Uterus (tissue), 2 donors: ENCODE results near the gene CNOT9.

Experiments used
- POLR2A ChIP-seq, 2 donors: fragments of 450-650 bp; IDR thresholded peaks; one replicate each; pipeline ENCODE4 v1.6.1; 2016; ENCODE audit warnings: antibody characterized with exemption in 2 of 2, mild to moderate bottlenecking in 1 of 2, moderate library complexity in 1 of 2
- TF ChIP-seq, protein P1 (sequence below), 4 experiments: fragments of 200-600 bp in 2 of 4; fragments of 450-650 bp in 2 of 4; sonication (generic) in 2 of 4; IDR thresholded peaks; one replicate each; pipeline ENCODE4 v1.5.1; 2016 to 2019; ENCODE audit warnings: antibody characterized with exemption in 4 of 4, mild to moderate bottlenecking in 2 of 4, moderate library complexity in 1 of 4

DNA sequence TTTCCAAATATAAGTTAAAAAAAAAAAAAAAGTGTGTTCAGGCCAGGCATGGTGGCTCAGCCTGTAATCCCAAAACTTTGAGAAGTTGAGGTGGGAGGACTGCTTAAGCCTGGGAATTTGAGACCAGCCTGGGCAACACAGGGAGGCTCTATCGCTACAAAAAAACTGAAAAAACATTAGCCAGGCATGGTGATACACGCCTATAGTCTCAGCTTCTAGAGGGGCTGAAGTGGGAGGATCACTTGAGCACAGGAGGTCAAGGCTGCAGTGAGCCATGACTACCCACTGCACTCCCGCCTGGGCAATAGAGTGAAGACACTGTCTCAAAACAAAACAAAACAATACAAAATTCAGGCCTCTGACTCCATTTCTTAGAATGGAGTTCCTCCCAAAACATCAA lies 9.7 kb upstream of the CNOT9 start:
- TF ChIP-seq, protein P1, sequence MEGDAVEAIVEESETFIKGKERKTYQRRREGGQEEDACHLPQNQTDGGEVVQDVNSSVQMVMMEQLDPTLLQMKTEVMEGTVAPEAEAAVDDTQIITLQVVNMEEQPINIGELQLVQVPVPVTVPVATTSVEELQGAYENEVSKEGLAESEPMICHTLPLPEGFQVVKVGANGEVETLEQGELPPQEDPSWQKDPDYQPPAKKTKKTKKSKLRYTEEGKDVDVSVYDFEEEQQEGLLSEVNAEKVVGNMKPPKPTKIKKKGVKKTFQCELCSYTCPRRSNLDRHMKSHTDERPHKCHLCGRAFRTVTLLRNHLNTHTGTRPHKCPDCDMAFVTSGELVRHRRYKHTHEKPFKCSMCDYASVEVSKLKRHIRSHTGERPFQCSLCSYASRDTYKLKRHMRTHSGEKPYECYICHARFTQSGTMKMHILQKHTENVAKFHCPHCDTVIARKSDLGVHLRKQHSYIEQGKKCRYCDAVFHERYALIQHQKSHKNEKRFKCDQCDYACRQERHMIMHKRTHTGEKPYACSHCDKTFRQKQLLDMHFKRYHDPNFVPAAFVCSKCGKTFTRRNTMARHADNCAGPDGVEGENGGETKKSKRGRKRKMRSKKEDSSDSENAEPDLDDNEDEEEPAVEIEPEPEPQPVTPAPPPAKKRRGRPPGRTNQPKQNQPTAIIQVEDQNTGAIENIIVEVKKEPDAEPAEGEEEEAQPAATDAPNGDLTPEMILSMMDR (IDR thresholded peaks at IDR 0.05): no peak
- TF ChIP-seq POLR2A (IDR thresholded peaks at IDR 0.05): no peak
